ENCODE data around the gene NPTX1. TPM values are rescaled to one million over a fixed set of nuclear protein-coding genes. Genes with fewer than 3 reads are reported as not detected.

The NPTX1 gene
- total and polyA plus RNA-seq, 2 of the 13 experiments (the other 11 are each of a cell fraction or from before 2014, with no cell fraction given) = 0.01 TPM; not detected in 1

DNA sequence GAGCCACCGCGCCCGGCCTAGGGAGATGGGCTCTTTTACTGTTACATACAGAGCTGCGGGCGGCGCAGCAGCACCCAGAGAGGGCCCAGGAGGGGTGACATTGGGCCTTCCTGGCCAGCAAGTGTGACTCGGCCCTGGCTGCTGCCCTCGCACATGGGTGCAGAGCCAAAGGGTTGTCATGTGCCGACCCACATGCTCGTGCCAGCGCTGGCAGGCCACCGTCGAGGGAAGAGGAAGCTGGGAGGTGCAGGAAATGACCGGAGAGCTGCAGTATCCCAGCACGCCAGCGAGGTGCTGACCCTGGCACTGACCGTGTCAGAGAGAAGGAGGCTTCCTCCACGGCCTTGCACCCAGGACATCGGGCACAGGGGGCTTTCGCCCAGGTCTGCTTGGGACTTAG is 53.4 kb downstream of the NPTX1 start:
- POLR2A ChIA-PET = interaction anchor here (0.6 kb wide), 1 partner anchor 27 kb away, joined by 3 read pairs; no protein-coding TSS in a partner anchor
- CTCF ChIA-PET (ENCODE audit: low intra/inter-chr PET ratio, low total read pairs) = interaction anchor here (1.2 kb wide), 1 partner anchor 152 kb away, joined by 4 read pairs; no protein-coding TSS in a partner anchor
- in situ Hi-C loops (cut with HindIII; ENCODE audit: extremely low pct_ligation_motif_present, low pct_unique_long_range_greater_than_20kb) = no loop called here

More for the DNA sequence above, 53.4 kb downstream of the NPTX1 start:
- Histone ChIP-seq H3K27ac (ENCODE audit: extremely low read length, insufficient read depth, low read length) (no peak overlapping the region), H3K4me2 (ENCODE audit: low read depth, low read length) (no peak overlapping the region), H3K36me3 (replicated peaks in 1 of 2; ENCODE audit: control insufficient read depth in 1 of 2, insufficient read depth in 2 of 2, low read length in 2 of 2) (peaks cover 3 to 6% of the 10 kb centered on the region in 2 experiments; a peak in 2 of 5 replicates), H4K20me1 (ENCODE audit: insufficient read depth, low read length) (no peaks in the 10 kb centered on the region), H3K27me3 (ENCODE audit: control insufficient read depth in 1 of 2, insufficient read depth in 2 of 2, low read length in 2 of 2) (no peaks in the 10 kb centered on the region), H3K9ac (ENCODE audit: insufficient read depth, low read depth, low read length) (no peak overlapping the region), H3K79me2 (ENCODE audit: insufficient read depth, low read length) (no peaks in the 10 kb centered on the region), H2AFZ (ENCODE audit: low read length) (no peak overlapping the region), H3K9me3 (ENCODE audit: low read length) (no peaks in the 10 kb centered on the region), H3K4me1 (ENCODE audit: insufficient read depth, low read length) (no peaks in the 10 kb centered on the region), H3K4me3 (replicated peaks in 1 of 3; ENCODE audit: insufficient read depth in 1 of 3, low read depth in 2 of 3, low read length in 3 of 3) (no peak overlapping the region)
- WGBS (ENCODE audit: low lambda C conversion rate) = 85% methylated on average over 15 of the region's 20 CpGs
- intact Hi-C loops (cut with micrococcal nuclease; ENCODE audit: unreplicated experiment) = no loop called here
- TF ChIP-seq, protein P1, sequence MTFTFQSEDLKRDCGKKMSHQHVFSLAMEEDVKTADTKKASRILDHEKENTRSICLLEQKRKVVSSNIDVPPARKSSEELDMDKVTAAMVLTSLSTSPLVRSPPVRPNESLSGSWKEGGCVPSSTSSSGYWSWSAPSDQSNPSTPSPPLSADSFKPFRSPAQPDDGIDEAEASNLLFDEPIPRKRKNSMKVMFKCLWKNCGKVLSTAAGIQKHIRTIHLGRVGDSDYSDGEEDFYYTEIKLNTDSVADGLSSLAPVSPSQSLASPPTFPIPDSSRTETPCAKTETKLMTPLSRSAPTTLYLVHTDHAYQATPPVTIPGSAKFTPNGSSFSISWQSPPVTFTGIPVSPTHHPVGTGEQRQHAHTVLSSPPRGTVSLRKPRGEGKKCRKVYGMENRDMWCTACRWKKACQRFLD (CRISPR knock-in tag; IDR thresholded peaks at IDR 0.05; ENCODE audit: borderline replicate concordance) = no peak
- no peak for TF ChIP-seq HOXA7 (CRISPR knock-in tag; IDR thresholded peaks at IDR 0.05)
- TF ChIP-seq ZNF572 (CRISPR knock-in tag; IDR thresholded peaks at IDR 0.05) = no peak
- no peak for TF ChIP-seq GATAD2A (CRISPR knock-in tag; IDR thresholded peaks at IDR 0.05)
- TF ChIP-seq ZNF160 (CRISPR knock-in tag; IDR thresholded peaks at IDR 0.05) = no peak
- no peak for TF ChIP-seq ZFYVE20 (CRISPR knock-in tag; IDR thresholded peaks at IDR 0.05; ENCODE audit: borderline replicate concordance, low read depth)
- TF ChIP-seq AGO2 (optimal IDR thresholded peaks at IDR 0.05; ENCODE audit: low read depth, low read length) = peak; percentile 43
- TF ChIP-seq NCOA1 (CRISPR knock-in tag; IDR thresholded peaks at IDR 0.05) = no peak
- no peak for TF ChIP-seq ZNF816 (CRISPR knock-in tag; IDR thresholded peaks at IDR 0.05; ENCODE audit: borderline replicate concordance)
- no peak for TF ChIP-seq ZNF337 (CRISPR knock-in tag; IDR thresholded peaks at IDR 0.05; ENCODE audit: borderline replicate concordance, low read depth)
- no peak for TF ChIP-seq MAFG (CRISPR knock-in tag; IDR thresholded peaks at IDR 0.05)
- TF ChIP-seq ONECUT2 (CRISPR knock-in tag; IDR thresholded peaks at IDR 0.05) = no peak
- no peak for TF ChIP-seq FOXO1 (CRISPR knock-in tag; IDR thresholded peaks at IDR 0.05)
- TF ChIP-seq, protein P2, sequence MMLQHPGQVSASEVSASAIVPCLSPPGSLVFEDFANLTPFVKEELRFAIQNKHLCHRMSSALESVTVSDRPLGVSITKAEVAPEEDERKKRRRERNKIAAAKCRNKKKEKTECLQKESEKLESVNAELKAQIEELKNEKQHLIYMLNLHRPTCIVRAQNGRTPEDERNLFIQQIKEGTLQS (CRISPR knock-in tag; IDR thresholded peaks at IDR 0.05) = no peak
- TF ChIP-seq RAD21 (CRISPR knock-in tag; IDR thresholded peaks at IDR 0.05) = no peak
- TF ChIP-seq, protein P3, sequence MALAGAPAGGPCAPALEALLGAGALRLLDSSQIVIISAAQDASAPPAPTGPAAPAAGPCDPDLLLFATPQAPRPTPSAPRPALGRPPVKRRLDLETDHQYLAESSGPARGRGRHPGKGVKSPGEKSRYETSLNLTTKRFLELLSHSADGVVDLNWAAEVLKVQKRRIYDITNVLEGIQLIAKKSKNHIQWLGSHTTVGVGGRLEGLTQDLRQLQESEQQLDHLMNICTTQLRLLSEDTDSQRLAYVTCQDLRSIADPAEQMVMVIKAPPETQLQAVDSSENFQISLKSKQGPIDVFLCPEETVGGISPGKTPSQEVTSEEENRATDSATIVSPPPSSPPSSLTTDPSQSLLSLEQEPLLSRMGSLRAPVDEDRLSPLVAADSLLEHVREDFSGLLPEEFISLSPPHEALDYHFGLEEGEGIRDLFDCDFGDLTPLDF (CRISPR knock-in tag; IDR thresholded peaks at IDR 0.05) = no peak
- peak; percentile 35; the same call in 1 of the 2 replicates for TF ChIP-seq RXRA (CRISPR knock-in tag; IDR thresholded peaks at IDR 0.05)
- no peak for TF ChIP-seq KMT2B (CRISPR knock-in tag; IDR thresholded peaks at IDR 0.05)
- DNase-seq (ENCODE audit: low spot score) (no peak), FAIRE-seq (no peak), ATAC-seq (no peak)
- no TSS peak for BruUV-seq (replicated peaks)
